Stimulated activated CD8-positive, alpha-beta memory T cell treated with anti-CD3 and anti-CD28 coated beads, Interleukin-7, amount 100 ng/mL, for 4 hours (primary cell): Measurements from ENCODE around the gene HSPA14.
"Not testable (repeated sequence)": the region's sequence is repeated elsewhere in the genome, so short reads cannot be mapped to it uniquely, and the experiment has no call there.

ENCODE experiments used
- DNase-seq, 2 donors: peaks; one replicate each; pipeline ENCODE4 v3.0.0-alpha.2; 2020; ENCODE audit warnings: low read depth in 2 of 2

HSPA14 gene

DNA sequence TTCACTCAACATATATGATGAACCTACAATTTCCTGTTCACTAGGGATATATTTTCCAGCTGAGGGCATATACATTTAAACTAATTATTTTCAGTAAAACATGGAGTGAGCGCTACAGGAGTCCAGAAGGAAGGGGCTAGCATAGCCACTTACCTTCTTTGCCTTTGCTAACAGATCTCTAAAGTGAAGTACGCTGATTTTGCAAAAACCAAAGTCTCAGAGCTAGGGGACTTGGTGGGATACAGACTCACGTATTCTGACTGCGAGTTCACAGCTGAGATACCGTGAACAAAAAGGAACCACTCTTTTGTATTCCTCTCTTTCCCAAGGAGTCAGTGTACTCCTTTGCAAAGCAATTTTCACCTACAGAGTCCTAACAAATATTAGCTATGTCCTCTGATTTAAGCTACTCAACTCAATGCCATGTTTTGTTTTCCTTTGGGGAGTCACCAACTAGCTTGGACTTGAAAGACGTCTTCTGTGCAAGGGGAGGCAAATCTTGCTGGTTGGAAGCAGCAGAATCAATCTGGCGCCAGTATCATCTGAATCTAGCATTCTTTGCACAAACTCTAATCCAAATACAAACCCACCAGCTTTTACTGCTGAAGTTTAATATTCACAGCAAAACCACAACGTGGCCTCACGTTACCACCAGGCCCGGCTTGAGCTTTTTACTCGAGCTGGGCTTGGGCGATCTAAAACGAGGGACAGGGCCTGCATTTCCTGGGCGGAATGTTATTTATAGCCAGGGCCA lies 926 bp upstream of the HSPA14 start:
- DNase-seq, result no peak

DNA sequence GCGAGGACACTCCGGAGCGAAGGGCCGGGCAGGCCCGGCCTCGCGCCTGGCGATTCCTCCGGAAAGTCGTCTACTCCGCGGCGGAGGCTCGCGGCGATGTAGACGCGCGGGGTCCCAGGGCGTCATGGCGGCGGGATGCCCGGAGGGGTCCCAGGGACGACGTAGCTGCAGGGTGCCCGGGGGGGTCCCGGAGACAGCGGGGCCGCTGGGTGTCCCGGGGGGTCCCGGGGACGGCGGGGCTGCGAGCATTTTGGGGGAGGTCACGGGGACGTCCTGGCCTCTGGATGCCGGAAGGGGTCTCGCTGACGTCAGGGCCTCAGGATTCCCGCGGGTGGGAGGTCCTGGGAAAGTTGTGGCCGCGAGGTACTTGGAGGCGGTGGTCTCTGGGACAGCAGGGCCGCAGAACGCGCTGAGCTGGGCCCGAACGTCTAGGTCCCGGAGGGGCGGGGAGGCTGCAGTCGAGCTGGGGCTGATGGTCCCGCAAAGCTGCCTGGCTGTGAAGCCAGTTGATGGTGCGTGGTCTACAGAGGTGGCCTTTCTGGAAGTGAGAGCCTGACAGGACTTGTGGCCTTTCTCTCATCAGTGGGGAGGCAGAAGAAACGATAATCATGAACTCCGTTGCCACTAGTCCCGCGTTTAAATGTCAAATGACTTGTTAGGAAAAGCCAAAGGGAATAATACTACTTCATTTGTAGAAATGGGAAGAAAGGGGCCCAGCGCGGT lies 637 bp downstream of the HSPA14 start:
- peak in 1 of 2 donors; percentile 20 for DNase-seq

DNA sequence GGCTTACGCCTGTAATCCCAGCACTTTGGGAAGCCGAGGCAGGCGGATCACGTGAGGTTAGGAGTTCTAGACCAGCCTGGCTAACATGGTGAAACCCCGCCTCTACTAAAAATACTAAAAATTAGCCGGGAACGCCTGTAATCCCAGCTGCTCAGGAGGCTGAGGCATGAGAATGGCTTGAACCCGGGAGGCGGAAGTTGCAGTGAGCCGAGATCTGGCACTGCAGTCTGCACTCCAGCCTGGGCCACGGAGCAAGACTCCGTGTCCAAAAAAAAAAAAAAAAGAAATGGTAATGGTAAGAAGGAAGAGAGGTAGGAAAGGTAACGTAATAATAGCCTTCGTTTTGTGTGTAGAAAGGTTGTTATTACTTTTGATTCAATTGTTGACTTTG lies 1.2 kb downstream of the HSPA14 start:
- DNase-seq, result no peak

- no peak for DNase-seq
Observed at GRCh38 chr10:14840178-14840577, 2.1 kb downstream of the HSPA14 start.

DNA sequence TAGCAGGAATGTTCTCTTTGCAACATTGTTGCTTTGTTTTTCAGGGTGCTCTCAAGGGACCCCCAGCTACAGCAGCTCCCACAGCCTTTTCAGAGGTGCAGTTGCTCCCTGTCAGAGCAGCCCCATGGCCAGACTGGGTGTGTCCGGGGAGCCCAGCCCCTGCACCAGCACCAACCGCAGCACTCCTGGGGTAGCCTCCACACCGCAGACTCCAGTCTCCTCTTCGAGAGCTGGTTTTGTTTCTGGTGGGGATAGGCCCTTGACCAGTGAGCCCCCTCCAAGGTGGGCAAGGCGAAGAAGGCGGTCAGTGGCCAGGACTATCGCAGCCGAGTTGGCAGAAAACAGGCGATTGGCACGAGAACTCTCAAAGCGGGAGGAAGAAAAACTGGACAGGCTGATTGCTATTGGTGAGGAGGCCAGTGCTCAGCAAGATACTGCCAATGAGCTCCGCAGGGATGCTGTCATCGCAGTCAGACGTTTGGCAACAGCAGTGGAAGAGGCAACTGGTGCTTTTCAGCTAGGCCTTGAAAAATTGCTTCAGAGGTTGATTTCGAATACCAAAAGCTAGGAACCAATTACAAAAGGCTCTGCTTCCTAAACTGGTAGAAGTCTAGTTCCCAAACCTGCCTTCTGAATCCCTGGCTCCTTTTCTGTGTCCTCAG lies 5.4 kb downstream of the HSPA14 start:
- DNase-seq, result no peak

DNA sequence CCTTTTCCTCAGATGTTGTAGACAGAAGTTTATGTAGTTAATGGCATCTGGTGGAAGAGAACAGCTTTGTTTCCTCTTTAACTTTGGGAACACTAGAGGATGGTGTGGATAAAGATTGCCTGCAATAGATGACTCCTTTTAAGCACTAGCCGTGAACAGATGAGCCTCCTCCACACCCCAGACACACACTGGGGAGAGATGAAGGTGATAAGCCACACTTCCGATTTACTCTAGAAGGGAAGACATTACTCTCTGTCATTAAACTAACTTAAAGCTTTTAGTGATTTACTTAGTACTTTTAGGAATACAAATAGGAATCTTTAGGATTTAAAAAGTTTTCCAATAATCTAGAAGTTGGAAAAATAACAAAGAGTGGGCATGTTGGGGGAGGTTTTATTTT lies 6.8 kb downstream of the HSPA14 start:
- DNase-seq, result no peak

DNA sequence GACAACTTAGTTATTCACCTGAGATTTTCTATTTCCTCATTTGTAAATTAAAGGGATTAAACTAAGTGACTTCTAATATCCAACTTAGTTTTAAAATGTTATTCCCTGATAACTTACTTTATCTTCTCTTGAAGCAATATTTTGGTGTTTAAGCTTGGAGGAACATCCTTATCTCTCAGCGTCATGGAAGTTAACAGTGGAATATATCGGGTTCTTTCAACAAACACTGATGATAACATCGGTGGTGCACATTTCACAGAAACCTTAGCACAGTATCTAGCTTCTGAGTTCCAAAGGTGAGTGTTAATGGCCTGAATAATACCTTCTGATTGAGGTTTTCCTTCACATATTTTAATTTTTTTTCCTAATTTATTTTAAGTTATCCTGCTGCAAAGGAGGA lies 14.1 kb downstream of the HSPA14 start:
- no peak for DNase-seq

GRCh38 chr10:14855453-14855852 lies 17.3 kb downstream of the HSPA14 start:
- no peak for DNase-seq

- no peak for DNase-seq
Observed at GRCh38 chr10:14858338-14858960, 20.3 kb downstream of the HSPA14 start.

GRCh38 chr10:14859043-14859442 lies 20.9 kb downstream of the HSPA14 start:
- DNase-seq, result no peak

DNA sequence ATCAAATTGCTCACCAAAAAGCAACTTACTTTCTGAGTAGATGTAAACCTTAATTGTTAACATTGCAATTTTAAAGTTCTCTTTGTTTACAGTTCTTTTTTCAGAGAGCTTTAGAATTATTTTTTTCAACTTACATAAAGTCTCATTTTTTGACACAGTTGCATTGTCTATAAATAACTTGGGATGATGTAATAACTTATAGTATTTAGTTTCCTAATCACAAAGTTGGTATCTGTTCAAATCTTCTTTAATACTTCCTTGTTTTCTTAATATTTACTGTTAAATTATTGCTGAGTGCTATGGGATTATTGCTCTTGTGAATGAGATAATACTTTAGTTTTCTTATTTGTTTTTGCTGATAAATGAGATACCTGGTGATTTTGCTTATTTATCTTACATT lies 21.7 kb downstream of the HSPA14 start:
- DNase-seq, result no peak

GRCh38 chr10:14860791-14861190 lies 22.7 kb downstream of the HSPA14 start:
- DNase-seq, result no peak

DNA sequence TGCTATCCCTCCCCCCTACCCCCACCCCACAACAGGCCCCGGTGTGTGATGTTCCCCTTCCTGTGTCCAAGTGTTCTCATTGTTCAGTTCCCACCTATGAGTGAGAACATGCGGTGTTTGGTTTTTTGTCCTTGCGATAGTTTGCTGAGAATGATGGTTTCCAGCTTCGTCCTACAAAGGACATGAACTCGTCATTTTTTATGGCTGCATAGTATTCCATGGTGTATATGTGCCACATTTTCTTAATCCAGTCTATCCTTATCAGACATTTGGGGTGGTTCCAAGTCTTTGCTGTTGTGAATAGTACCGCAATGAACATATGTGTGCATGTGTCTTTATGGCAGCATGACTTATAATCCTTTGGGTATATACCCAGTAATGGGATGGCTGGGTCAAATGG lies 26.4 kb downstream of the HSPA14 start:
- DNase-seq, result not testable (repeated sequence)

DNA sequence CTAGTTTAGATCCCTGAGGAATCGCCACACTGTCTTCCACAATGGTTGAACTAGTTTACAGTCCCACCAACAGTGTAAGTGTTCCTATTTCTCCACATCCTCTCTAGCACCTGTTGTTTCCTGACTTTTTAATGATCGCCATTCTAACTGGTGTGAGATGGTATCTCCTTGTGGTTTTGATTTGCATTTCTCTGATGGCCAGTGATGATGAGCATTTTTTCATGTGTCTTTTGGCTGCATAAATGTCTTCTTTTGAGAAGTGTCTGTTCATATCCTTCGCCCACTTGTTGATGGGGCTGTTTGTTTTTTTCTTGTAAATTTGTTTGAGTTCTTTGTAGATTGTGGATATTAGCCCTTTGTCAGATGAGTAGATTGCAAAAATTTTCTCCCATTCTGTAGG lies 26.8 kb downstream of the HSPA14 start:
- not testable (repeated sequence) for DNase-seq

DNA sequence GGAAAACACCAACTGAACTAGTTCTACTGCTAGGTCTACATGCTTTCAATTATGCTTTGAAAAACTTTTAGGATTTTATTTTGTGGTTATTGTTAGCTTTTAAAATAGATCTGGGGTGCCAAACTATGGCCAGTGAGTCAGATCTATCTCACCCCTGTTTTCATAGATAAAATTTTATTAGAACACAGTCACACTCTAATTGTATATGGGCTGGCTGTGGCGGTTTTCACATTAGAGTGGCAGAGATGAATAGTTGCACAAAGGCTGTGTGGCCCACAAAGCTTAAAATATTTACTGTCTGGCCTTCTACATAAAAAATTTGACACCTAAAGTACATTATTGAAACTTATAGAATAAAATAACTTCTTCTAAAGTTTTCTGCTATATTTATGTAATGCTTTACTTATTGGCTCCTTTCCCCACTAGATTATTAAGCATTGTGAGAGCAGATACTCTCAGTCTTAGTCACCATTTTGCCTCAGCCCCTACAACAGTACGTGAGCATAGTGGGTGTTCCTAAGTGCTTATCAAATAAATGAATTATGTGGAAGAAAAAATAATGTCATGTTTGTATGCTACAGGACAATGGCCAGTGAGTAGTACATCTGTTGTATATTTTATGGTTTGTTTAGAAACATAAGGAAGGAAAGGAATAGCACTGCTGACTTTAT lies 35.1 kb downstream of the HSPA14 start:
- DNase-seq, result no peak

GRCh38 chr10:14875941-14876340 lies 37.8 kb downstream of the HSPA14 start:
- no peak for DNase-seq

DNA sequence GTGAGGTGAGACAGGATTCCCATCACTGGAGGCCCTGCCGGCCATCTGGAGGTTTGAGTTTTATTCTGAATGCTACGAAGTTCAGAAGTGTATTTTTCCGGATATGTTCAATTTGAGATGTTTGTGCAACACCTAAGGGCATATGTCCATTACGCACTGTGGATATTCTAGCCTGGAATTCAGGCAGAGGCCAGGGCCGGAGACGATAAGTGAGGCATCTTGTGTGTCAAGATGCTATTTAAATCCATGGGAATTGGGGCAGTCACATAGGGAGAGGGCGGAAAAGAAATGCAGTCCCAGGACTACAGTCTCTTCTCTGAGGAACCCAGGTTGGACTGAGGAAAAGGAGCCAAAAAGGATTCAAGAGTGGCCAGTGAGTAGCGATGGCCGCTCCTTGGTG lies 38.7 kb downstream of the HSPA14 start:
- DNase-seq, result no peak

GRCh38 chr10:14878266-14879123 lies 40.4 kb downstream of the HSPA14 start, which contains the start of gene SUV39H2:
SUV39H2 (plus strand) TSS chr10:14878866; CDS start chr10:14878889, 23 bp downstream.
- DNase-seq, result peak; percentile 81 to 95

- peak in 1 of 2 donors; percentile 24 for DNase-seq
Observed at GRCh38 chr10:14879124-14879927, 41.2 kb downstream of the HSPA14 start.

GRCh38 chr10:14879928-14880193 lies 41.8 kb downstream of the HSPA14 start:
- DNase-seq, result no peak
